Suprapubic skin (tissue), 3 donors: Measurements from ENCODE around the gene C2orf80.

Experiments
- CTCF ChIP-seq, 2 donors: fragments of 200-600 bp in 1 of 2; fragments of 450-650 bp in 1 of 2; sonication (generic) in 1 of 2; IDR thresholded peaks; one replicate each; pipeline ENCODE4 v1.5.1; 2016 to 2019; ENCODE audit warnings: antibody characterized with exemption in 2 of 2, mild to moderate bottlenecking in 1 of 2, moderate library complexity in 1 of 2
- POLR2AphosphoS5 ChIP-seq, 3 donors: sonication (generic); formaldehyde crosslinking; IDR thresholded peaks; one replicate each; pipeline ENCODE4 v1.6.1; 2017; ENCODE audit warnings: antibody characterized with exemption in 3 of 3

DNA sequence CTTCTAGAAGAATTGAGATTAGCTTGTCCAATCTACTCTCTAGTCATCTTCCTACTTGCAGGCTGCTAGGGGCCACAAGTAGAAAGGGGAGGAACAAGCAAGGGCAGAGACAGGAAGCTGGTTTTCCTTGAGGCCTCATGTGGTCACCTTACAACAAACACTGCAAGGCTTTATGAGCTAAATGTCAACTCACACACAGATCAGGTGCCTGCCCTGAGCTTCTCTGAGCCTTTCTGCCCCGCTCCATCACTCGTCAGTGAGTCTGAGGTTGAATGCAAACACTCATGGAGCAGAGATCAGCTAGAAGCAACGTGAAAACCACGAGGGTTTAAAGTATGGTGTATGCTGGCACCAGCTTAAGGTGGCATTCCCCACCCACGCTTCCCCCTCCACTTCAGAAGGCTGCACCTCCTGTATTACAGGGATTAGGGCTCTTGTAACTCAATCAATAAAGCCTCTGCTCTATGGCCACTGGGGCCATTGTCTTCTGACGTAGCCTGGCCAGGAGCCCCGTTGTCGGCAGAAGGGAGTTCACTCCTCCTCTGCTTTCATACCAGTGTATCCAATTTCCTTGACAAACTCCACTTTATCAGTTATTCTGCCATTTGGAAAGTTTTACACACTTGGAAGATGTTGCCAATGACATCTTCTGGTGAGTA lies 54.8 kb downstream of the C2orf80 start:
- TF ChIP-seq POLR2AphosphoS5 (IDR thresholded peaks at IDR 0.05), result no peak
- no peak for TF ChIP-seq CTCF (IDR thresholded peaks at IDR 0.05)
